HEK293T (cell line): ENCODE data around the gene THSD4.

Experiments
- ARNT ChIP-seq: fragments of 450-650 bp; IDR thresholded peaks from 2 replicates; pipeline ENCODE4 v1.6.1; 2017; ENCODE audit warnings: mild to moderate bottlenecking
- ELF4 ChIP-seq: fragments of 450-650 bp; IDR thresholded peaks from 2 replicates; pipeline ENCODE4 v1.6.1; 2017; ENCODE audit warnings: antibody characterized with exemption
- FOXA1 ChIP-seq: fragments of 450-650 bp; IDR thresholded peaks from 2 replicates; pipeline ENCODE4 v1.6.1; 2016; ENCODE audit warnings: mild to moderate bottlenecking
- FOXK2 ChIP-seq: fragments of 450-650 bp; IDR thresholded peaks from 2 replicates; pipeline ENCODE4 v1.6.1; 2016; ENCODE audit warnings: mild to moderate bottlenecking
- NFRKB ChIP-seq: fragments of 450-650 bp; IDR thresholded peaks from 2 replicates; pipeline ENCODE4 v1.6.1; 2016; ENCODE audit warnings: mild to moderate bottlenecking, moderate library complexity
- SP1 ChIP-seq: fragments of 450-650 bp; IDR thresholded peaks from 2 replicates; pipeline ENCODE4 v1.6.1; 2017
- ZNF384 ChIP-seq: fragments of 450-650 bp; IDR thresholded peaks from 2 replicates; pipeline ENCODE4 v1.6.1; 2016
- TF ChIP-seq, protein P1 (sequence below): fragments of 450-650 bp; IDR thresholded peaks from 2 replicates; pipeline ENCODE4 v1.6.1; 2016

GRCh38 chr15:71341811-71342550 lies 226.7 kb downstream of the THSD4 start:
- no peak for TF ChIP-seq NFRKB
- no peak for TF ChIP-seq ZNF384
- TF ChIP-seq FOXA1 = no peak
- no peak for TF ChIP-seq ARNT
- TF ChIP-seq ELF4 = no peak
- no peak for TF ChIP-seq FOXK2
- TF ChIP-seq, protein P1, sequence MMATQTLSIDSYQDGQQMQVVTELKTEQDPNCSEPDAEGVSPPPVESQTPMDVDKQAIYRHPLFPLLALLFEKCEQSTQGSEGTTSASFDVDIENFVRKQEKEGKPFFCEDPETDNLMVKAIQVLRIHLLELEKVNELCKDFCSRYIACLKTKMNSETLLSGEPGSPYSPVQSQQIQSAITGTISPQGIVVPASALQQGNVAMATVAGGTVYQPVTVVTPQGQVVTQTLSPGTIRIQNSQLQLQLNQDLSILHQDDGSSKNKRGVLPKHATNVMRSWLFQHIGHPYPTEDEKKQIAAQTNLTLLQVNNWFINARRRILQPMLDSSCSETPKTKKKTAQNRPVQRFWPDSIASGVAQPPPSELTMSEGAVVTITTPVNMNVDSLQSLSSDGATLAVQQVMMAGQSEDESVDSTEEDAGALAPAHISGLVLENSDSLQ = no peak
- TF ChIP-seq SP1 = no peak
